EH (cell line): ENCODE data around the gene THSD8.

ENCODE experiments used
- DNase-seq: peaks from one replicate; pipeline ENCODE4 v3.0.0-alpha.2; 2015; ENCODE audit warnings: low read depth

Gene THSD8

GRCh38 chr19:12801466-12802266, at the start of gene THSD8, which contains the start of gene PRDX2:
TSS of gene THSD8 (plus strand) at chr19:12802069. CDS start at chr19:12802072, 3 bp downstream.
TSS of gene PRDX2 (minus strand) at chr19:12801800. CDS start at chr19:12801261, 539 bp downstream.
- peak; percentile 66 for DNase-seq

DNA sequence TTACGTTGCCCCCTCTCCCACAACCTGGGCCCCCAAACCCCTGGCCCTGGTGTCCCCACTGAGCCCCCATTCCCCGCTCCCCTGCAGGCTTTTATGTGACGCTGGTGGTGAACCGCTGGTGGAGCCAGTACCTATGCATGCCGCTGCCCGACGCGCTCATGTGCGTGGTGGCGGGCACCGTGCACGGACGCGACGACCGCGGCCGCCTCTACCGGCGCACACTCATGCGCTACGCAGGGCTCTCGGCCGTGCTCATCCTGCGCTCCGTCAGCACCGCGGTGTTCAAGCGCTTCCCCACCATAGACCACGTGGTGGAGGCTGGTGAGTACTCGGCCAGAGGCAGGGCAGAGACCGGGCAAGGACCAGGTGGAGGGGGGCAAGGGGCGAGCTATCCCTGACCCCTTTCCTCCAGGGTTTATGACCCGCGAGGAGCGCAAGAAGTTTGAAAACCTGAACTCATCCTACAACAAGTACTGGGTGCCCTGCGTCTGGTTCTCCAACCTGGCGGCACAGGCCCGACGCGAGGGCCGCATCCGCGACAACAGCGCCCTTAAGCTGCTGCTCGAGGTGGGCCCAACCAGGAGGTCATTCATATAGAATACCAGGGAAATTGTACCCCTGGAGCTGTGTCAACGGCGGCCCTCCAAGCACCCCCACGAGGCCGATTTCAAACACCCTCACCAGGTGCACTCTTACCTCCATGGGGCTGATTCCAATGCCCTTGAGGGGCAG, 47.2 kb upstream of the THSD8 start:
- DNase-seq, result no peak

DNA sequence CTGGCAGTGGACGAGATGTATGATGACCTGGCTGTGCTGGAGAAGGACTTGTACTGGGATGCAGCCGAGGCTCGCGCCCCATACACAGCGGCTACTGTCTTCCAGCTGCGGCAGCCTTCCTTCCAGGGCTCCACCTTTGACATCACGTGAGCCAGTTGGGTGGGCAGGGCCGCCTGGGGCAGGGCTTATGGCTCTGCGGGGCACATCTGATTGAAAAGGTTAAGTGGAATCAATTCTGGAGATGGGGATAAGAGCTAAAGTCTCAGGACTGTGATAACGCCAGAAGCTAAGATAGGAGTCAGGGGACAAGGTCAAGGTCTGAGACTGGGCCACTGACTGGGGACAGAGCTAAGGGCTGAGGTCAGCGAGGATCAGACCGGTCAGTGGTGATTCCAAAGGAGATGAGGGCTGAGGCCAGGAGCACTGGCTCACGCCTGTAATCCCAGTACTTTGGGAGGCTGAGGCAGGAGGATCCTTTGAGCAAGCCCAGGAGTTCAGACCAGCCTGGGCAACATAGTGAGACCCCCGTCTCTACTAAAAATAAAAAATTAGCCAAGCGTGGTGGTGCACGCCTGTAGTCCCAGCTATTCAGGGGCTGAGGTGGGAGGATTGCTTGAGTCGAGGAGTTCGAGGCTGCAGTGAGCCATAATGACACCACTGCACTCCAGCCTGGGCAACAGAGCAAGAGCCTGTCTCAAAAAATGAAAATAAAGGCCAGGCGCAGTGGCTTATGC, 45.6 kb upstream of the THSD8 start:
- DNase-seq, result no peak

DNA sequence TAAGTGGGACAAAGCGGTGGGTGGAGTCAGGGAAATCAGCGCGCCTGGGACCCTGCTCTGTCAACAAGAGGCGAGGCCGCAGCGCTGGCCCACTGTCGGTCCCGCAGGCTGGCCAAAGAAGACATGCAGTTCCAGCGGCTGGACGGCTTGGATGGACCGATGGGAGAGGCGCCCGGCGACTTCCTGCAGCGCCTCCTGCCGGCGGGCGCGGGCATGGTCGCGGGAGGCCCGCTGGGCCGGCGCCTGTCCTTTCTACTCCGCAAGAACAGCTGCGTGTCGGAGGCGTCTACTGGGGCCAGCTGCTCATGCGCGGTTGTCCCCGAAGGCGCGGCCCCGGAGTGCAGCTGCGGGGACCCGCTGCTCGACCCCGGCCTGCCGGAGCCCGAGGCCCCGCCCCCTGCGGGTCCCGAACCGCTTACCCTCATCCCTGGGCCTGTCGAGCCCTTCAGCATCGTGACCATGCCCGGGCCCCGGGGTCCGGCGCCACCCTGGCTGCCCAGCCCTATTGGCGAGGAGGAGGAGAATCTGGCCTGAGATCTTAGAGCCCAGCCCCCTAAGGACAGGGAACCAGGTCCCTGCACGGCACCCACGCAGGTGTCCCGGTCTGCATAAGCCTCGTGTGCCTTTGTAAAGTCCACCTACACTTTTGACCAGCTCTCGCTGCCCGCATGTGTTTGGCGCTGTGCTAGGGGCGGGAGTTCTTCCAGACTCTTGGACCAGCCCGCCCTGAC, 44.2 kb upstream of the THSD8 start:
- DNase-seq, result peak; percentile 72

GRCh38 chr19:12759686-12760085, 42.2 kb upstream of the THSD8 start:
- no peak for DNase-seq

DNA sequence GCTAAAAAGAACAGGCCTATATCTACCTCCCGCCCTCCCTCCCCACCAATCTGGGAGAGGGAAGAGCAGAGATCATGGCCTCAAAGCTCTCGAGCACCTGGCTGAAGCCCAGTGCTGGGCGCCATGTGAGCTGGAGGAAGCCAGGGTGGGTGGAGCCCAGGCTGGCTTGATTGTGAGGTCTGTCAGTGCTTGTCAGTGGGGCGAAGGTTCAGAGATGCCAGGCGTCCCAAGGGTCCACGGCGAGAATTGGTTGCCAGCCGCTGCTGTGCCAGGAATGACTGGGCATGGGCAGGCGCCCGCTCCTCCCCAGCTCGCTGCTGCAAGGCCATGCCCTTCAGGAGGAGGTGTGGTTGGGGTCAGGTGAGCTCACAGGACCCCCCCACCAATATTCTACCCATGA, 38.8 kb upstream of the THSD8 start:
- DNase-seq, result no peak

GRCh38 chr19:12764698-12765097, 37.2 kb upstream of the THSD8 start:
- DNase-seq, result no peak

DNA sequence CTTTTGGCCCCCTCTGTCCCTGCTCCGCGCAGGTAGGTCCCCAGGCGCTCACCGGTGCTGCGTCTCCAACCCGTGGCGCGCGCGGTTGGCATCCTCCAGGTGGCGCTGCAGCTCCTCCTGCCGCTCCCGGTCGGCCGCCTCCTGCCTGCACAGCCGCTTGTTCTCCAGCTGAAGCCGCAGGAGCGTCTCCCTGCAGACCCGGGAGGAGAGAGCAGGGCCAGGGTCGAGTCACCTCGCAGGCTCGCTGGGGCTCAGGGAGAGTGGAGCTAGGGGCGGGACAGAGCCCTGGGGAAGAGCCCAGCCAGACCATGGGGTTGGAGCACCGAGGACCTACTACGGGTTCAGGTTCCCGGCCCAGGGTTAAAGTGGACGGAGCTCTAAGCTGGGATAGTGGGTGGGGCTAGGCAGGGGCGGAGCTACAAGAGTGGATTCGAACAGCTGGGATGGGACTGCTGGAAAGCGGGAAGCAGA, 35.8 kb upstream of the THSD8 start:
- peak; percentile 86 for DNase-seq

DNA sequence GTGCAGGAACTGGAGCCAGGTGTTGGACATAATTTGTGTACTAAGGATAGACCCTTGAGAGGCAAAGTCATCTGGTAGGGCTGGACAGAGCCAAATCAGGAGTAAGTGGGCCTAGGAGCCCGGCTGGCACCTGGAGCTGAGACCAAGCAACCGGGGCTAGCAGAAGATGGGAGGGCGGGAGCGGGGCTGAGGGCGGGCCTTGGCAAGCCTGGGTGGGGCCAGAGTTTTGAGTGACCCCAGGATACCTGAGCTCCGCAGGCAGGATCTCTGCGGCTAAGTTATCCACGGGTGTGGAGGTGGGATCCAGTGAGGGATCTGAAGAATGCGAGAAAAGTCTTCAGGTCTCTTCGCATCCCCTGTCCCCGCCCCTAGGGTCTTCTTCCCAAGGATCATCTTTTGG, 34.7 kb upstream of the THSD8 start:
- DNase-seq, result no peak

DNA sequence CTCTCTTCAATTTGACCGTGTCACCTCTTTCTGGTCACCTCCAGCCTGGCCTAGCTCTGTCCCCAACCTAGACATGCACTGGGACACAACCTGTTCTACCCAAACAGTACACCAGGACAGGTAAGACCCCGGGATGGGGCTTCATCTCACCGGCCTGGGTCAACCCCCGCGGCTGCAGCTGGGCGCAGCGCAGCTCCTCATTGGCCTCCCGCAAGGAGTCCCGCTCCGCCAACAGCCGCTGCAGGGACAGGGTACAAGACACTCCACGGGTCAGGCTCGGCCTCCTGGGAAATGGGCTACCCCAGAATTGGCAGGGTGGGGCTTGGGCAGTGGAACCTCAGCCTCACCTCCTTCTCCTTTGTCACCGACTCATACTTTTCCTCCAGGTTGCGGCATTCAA, 34.2 kb upstream of the THSD8 start:
- no peak for DNase-seq

DNA sequence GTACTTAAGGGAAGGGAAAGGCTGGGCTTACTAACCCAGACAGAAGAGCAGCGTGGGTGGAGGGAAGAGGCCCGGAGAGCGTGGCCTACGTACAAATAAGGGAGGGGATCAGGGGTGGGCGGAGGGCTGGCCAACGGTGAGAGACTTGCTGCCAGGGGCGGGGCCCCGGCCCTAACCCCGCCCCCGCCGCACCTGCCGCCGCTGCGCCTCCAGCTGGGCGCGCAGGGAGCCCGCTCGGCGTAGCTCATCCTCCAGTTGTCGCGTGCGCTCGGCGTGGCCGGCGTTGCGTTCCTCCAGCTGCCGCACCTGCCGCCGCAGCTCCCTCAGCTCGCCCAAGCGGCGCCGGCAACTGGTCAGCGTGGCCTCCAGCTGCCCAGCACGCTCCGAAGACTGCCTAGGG, 32.2 kb upstream of the THSD8 start:
- DNase-seq, result no peak

DNA sequence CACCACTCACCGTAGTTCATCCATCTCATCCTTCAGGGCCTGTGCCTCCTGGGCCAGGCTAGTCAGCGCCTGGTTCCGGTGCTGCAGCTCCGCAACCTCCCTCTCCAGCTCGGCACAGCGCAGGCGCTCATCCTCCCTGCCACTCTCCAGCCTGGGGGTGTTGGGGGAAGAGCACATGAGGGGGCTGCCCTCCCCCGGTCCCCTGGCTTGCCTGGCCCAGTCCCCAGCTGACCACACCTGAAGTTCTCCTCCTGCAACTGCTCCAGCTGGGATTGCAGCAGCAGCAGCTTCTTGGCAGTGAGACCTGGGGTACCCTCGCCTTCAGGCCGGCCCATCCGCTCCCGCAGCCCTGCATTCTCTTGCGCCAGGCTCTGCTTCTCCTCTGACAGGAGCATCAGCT, 30.9 kb upstream of the THSD8 start:
- no peak for DNase-seq

- no peak for DNase-seq
Measured at GRCh38 chr19:12772323-12772722, 29.5 kb upstream of the THSD8 start.

DNA sequence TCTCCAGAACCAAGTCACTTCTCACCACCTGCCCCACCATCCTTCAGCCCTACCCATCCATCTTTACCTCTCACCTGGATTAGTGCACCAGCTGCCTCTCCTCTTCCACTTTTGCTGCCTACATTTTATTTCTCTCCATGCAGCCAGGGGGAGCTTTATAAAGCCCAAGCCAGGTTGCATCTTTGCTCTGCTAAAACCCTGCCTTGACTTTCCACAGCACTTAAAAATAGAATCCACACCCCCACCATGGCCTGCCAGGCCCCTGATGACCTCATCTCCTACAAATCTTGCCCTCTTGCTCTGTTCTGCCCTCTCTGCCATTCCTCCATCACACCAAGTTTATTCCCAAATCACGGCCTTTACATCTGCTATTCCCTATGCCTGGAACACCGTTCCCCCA, 28.3 kb upstream of the THSD8 start:
- peak; percentile 74 for DNase-seq

- DNase-seq, result no peak
Measured at GRCh38 chr19:12774588-12775555, 27.0 kb upstream of the THSD8 start, which contains the start of gene HOOK2. TSS of gene HOOK2 (minus strand) at chr19:12775552. CDS start at chr19:12775449, 103 bp downstream.

- DNase-seq, result peak; percentile 75
Measured at GRCh38 chr19:12777217-12778016, 24.5 kb upstream of the THSD8 start.

- peak; percentile 89 for DNase-seq
Measured at GRCh38 chr19:12778017-12778904, 23.6 kb upstream of the THSD8 start.

- no peak for DNase-seq
Measured at GRCh38 chr19:12778905-12779161, 23.0 kb upstream of the THSD8 start.
